ENCODE measurements around the gene FOXN1.

FOXN1 gene

DNA sequence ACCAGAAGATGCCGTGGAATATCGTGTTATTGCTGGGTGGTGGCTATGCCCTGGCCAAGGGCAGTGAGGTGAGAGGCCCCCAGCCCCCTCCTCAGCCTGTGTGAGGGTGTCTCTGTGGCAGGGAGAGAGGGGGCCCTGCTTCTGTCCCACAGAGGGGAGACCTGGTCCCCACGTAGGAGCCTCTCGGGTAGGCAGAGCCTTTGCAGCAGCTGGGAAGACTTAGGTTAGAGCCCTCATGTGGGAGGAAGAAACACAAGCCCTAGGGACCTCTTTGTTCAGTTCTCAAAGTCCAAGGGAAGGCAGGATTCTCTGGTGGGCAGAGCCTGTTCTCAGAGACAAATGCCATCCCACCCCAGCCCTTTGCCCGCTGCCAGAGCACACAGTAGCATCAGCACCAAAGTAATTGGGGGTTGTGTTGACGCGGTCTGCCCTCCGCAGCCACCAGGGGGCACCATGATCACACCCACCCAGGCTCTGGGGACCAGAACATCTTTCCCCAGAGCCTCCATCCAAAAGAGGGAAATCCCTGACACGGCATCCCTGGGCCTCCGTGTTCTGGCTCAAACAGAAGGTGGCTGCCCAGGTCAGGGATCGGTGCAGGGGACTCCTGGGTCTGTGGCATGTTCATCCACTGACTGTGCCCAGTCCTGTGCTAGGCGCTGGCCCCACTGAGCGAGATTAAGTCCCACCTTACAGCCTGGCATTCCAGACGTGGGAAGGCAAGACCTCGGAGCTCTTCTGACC, 11.5 kb upstream of the FOXN1 start:
- peak; percentile 30 for DNase-seq (ENCODE audit: extremely low read depth, low read depth)
- H3K4me3 ChIP-seq (replicated peaks; ENCODE audit: low read depth, low read length) = no peak overlapping the region
- TF ChIP-seq, protein P1, sequence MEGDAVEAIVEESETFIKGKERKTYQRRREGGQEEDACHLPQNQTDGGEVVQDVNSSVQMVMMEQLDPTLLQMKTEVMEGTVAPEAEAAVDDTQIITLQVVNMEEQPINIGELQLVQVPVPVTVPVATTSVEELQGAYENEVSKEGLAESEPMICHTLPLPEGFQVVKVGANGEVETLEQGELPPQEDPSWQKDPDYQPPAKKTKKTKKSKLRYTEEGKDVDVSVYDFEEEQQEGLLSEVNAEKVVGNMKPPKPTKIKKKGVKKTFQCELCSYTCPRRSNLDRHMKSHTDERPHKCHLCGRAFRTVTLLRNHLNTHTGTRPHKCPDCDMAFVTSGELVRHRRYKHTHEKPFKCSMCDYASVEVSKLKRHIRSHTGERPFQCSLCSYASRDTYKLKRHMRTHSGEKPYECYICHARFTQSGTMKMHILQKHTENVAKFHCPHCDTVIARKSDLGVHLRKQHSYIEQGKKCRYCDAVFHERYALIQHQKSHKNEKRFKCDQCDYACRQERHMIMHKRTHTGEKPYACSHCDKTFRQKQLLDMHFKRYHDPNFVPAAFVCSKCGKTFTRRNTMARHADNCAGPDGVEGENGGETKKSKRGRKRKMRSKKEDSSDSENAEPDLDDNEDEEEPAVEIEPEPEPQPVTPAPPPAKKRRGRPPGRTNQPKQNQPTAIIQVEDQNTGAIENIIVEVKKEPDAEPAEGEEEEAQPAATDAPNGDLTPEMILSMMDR (IDR thresholded peaks at IDR 0.05; ENCODE audit: low read depth, low read length, missing control alignments) = peak; percentile 91

DNA sequence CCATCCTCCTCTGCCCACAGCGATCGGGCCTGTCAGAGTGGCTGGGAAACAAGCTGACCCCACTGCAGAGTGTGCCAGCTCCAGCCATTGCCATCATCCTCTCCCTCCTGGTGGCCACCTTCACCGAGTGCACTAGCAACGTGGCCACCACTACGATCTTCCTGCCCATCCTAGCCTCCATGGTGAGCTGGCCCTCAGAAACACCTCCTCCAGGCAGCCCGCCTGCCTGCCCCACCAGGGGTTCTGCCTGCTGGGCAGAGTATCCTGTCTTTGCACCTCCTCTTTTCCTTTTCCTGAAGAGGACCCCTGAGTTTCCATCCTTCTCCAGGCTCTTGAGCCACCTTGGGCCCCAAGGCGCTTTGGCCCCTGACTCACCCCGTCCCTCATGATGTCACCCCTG, 10.5 kb upstream of the FOXN1 start:
- TF ChIP-seq, protein P1 (IDR thresholded peaks at IDR 0.05; ENCODE audit: low read depth, low read length, missing control alignments) = no peak
- no peak for DNase-seq (ENCODE audit: extremely low read depth, low read depth)
- H3K4me3 ChIP-seq (replicated peaks; ENCODE audit: low read depth, low read length) = no peak overlapping the region

DNA sequence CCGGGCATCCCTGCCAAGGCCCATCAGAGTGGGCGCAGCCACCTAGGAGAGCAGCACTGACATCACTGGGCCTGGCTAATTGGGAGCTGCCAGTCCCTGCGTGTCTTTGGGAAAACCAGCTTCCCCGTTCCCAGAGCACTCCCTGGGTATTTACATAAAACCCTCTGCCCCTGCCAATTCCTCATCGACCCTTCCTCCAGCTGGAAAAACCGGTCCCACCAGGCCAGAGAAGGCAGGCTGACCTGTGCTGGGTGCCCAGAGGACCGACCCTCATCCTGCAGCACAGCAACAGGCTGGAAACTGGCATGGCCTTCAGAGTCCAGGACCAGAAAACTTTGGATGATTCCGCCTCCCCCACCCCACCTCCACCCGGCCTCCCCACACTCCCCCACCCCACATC, 8.2 kb upstream of the FOXN1 start:
- TF ChIP-seq, protein P1 (IDR thresholded peaks at IDR 0.05; ENCODE audit: low read depth, low read length, missing control alignments) = no peak
- DNase-seq (ENCODE audit: extremely low read depth, low read depth) = no peak
- H3K4me3 ChIP-seq (replicated peaks; ENCODE audit: low read depth, low read length) = no peak overlapping the region

DNA sequence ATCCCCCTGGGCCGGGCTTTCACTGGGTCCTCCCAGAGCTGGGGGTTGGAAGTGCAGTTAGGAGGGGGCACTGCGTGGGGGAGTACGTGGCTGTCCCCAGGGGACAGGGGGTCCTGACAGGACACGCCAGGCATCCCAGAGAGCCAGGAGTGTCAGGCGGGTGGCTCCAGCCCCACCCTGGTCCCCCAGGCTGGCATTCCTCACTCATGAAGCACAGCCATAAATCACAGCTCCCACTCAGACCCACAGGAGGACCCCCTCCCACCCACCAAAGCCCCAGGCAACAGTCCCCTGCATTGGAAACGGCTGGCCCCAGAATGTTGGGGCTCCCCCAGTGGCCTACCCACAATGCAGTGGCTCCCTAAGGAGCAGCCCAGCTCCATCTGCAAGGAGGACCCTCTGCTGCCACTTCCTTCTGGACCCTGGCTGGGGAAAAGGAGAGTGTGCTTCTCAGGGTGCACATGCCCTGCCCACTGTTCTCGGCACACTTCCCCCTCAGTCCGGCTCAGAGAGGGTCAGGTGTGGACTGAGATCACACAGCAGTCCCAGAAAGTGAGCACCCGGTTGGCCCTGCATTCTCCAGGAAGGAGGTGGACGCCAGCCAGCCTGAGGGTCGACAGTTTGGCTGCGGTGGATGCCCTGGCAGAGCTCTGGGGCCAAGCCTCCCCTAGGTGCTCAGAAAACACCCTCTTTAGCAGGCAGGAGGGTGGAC, 7.3 kb upstream of the FOXN1 start:
- no peak overlapping the region for H3K4me3 ChIP-seq (replicated peaks; ENCODE audit: low read depth, low read length)
- DNase-seq (ENCODE audit: extremely low read depth, low read depth) = no peak
- TF ChIP-seq, protein P1 (IDR thresholded peaks at IDR 0.05; ENCODE audit: low read depth, low read length, missing control alignments) = no peak

DNA sequence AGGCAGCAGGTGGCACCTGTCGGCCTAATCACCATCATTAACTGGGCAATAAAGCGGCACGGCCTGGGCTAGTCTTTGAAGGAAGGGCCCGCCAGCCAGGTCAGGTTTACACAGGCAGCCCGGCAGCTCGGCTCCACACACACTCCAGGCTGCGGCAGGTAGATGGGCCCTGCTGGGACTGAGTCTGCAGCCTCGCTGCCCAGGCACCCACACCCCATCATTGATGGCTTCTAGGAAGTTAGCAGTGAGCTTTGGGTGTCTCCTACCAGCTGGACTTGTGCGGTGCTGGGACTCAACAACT, 6.8 kb upstream of the FOXN1 start:
- DNase-seq (ENCODE audit: extremely low read depth, low read depth) = no peak
- TF ChIP-seq, protein P1 (IDR thresholded peaks at IDR 0.05; ENCODE audit: low read depth, low read length, missing control alignments) = no peak
- H3K4me3 ChIP-seq (replicated peaks; ENCODE audit: low read depth, low read length) = no peak overlapping the region

DNA sequence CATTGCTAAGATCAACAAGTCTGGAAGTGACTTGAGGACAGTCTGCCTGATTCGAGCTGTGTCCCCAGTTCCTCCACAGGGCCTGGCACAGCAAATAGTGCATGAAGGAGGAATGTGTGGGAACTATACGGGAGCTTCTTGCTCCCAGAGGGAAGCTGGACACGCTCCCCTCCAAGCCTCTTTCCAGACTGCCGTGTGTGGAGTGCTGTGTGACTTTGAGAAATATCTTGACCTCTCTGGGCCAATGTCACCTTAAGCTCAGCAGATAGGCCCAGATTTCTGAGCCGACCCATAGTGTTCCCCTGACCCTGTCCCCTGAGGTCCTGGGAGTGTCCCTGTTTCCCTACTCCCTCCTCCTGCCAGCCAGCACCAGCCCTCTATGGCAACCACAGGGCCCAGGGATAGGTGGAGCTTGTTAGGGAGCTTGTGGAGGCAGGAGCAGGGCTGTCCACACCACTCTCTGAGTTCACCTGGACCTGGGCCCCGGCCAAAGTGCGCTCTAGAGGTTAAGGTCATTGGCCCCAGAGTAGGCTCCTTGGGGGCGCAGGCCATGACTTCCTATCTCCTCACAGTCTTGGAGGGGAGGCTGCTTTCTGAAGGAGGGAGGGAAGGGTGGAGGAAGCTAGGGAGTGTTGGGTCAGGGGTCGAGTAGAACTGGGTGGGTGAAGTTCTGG, 6.3 kb upstream of the FOXN1 start:
- no peak for DNase-seq (ENCODE audit: extremely low read depth, low read depth)
- no peak overlapping the region for H3K4me3 ChIP-seq (replicated peaks; ENCODE audit: low read depth, low read length)
- TF ChIP-seq, protein P1 (IDR thresholded peaks at IDR 0.05; ENCODE audit: low read depth, low read length, missing control alignments) = no peak
